HG03571 (cell line): Measurements from ENCODE around the gene UTP25.

ENCODE experiments used
- ATAC-seq: cut with Tn5 transposase; IDR thresholded peaks from one replicate; pipeline ENCODE4 v1.9.1; 2021; ENCODE audit not compliant: unreplicated experiment

The UTP25 gene

DNA sequence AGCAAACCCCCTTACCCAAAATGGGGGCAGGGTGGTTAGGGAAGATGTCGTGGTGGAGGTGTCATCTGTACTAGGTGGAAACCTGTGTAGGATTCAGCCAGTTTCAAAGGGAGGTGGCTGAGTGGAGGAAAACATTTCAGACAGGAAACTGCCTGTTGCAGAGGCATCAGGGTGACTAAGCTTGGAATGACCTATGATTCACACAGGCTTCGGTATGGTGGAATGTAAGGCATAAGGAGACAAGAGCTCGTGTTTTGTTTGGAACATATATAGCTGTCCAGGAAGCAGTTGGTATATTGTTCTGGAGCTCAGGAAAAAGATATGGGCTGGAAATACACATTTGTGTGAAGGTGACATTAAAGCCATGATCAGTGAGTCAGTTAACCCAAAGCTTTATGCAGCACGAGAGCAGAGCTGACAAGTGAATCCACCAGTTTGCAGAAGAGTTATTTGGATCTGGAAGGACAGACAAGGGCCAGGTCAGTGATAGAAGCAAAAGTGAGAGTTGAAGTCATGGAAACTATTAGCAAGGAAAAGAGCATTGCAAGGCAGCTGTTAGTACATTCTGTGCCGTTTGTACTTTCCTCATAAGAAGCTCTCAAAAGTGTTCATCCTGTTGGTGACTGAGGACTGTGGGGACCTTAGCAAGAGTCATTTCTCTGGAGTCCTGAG lies 12.2 kb downstream of the UTP25 start:
- no peak for ATAC-seq

DNA sequence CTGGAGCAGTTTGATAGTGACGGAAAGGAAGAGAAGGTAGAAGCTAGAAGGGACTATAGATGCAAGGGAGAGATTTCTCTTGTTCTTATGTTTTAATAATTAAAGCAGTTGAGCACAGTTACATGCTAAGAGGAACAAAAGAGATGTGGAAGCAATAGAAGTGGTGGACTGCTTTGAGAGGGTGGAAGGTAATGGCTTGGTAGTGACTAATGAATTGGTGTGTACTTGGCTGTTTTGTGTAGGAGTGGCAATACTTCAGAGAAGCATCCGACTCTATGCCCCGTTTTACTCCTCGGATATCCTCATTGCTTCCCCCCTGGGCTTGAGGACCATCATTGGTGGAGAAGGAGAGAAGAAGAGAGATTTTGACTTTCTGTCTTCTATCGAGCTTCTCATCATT lies 12.8 kb downstream of the UTP25 start:
- no peak for ATAC-seq

DNA sequence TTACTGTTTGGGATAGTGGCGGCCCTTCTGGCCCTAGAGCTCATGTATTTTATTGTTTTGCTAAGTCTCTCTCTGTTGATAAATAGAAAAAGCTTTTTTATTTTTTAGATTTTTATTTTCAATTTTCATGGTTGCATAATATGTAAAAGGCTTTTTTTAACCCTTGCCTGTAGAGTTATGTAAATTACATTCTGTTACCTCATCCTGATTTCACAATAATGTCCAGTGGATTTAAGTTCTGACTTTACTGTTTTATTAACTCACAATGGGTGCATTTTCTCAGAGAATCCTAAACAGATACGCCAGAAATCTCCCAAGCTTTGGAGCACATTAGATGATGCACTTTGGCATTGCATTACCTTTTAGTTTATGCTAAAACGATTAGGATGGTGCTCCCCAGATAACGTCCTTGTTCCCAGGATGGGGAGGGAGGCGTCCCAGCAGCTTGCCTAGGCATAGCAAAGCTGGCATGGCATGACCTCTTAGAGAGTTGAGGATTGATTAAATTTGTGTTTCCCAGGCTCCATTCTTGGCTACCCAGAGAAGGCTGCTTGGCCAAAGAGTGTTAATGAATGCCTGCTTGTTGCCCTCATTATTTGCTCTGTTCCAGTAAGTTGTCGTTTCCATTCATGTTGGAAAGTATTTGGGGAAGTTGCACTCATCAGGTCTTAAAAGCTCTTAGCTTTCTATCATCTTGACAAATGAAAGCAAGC lies 17.1 kb downstream of the UTP25 start:
- ATAC-seq, result no peak

DNA sequence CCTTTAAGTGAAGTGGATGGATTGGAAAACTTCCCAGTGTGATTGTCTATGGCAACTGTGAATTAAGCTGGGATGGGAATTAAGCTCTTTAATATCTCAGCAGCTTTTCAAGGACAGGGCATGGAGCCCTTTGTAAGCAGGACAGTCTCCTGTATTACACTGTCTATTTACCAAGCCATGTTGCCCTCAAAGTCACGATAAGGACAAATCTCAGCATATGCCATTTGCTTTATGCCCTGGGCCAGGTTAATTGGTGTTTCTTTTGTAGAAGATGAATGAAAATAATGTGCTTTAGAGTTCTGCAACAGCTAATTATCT lies 17.6 kb downstream of the UTP25 start:
- ATAC-seq, result no peak

DNA sequence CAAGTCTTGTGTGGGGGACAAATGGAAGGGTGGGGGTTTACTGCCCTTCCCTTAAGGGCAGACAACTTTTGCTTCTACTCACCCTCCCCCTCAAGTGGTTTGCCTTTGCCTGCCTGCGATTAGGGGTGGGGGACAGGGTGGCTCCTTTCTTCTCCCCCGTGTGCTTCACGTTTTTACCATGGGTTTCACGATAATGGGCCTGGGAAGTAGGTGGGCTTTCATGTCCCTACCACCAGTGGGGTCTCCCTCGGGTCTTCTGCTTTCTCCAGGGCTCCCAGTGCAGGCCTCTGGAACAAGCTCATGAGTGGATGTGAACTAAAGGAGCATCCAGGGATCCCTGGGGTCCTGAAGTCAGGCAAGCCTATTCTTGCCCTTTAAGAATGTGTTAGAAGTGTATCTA lies 21.6 kb downstream of the UTP25 start:
- ATAC-seq, result no peak

DNA sequence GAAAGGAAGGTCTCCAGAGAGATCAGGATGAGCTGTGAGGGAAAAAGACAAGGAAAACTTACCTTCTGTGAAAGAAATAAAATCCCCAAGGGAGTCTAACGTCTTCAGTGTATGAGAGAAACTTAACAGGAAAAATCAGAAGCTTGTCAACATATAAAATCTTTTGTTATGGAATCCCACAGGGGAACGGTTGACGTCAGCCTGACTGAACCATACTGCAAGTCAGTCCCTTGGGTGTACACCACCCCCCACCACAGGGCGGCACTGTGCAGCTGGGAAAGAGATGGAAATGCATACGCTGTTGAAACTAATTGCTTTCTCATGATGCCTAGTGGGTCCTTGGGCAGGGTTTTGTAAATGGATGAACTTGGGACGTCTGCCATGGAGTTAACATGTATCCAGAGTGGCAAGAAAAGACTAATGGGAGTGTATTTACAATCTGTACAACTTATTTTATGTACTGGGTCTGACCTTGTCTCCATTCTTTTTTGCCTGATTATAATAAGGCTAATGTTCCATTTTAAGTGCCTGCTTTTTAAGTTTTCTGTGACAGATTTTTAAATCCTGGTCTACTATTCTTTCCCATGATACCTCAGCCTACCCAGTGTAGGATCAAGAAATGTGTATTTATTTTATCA lies 22.7 kb downstream of the UTP25 start:
- no peak for ATAC-seq

DNA sequence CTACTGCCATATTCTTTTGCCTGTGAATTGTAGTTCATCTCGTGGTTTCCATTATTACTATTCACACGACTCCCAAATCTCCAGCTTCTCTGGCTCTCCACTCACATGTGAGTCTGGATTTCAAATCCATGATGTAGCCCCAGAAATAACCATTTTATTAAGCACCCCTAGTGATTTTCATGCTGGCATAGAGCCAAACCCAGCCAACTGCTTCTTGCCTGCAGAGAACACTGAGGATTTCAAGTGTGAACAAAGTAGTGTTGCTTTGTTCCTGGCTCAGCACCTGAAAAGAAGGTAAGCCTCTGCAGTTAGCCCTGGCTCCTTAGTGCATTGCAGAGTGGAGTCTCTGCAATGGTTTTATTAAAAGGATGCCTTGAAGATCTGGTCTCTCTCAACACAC lies 25.9 kb downstream of the UTP25 start:
- no peak for ATAC-seq

DNA sequence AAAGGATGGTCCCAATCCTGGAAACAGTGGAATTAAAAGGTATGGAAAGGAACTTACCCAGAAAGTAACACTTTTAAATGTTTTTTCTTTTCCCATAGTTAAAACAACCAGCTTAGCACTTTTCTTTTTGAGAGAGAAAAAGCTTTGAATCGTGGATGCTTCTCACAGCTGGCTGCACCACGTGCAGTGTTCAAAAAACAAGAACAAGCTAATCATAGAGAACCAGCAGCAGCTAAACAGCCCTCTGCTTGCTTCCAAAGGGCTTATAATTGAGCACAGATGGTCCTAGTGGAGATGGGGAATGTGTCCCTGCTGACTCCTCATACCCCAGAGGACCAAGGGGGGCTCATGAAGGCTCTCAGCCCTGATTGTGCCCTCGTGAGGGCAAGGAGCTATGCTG lies 26.4 kb downstream of the UTP25 start:
- ATAC-seq, result no peak

DNA sequence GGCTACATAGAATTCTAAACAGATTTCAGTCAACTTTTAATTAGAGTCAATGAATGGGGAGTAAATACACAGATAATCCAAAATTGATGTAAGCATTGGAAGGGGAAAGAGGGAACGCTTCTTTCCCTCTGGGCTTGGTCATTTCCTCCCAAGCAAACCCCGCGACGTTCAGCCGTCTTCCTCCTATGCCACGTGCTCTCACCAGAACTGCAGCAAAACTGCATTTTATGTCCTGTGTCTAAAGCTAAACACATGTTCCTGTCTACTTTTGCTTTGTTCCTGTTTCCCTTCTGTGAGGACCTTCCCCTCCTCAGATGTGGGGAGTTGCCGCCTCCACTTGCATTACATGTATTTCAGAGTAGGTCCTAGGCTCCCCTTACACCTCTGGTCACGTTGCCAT lies 27.2 kb downstream of the UTP25 start:
- ATAC-seq, result no peak

DNA sequence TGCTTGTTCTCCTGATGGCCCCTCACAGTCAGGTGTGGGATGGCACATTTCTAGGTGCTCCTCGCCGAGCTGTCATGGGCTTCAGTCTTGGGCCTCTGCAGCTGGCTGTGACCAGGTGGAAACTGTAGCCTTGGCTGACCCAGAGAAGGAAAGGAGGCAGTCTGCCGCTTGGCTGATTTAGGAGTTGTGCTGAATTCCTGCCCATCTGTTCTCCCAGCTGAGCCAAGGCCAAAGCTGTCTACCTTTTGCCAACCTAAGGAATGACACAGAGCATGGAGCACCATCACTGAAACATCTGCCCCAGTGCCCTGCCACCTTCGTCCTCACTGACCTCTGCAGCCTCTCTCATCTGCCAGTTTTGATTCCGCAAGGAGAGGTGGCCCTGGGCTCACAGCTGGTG lies 27.9 kb downstream of the UTP25 start:
- no peak for ATAC-seq

DNA sequence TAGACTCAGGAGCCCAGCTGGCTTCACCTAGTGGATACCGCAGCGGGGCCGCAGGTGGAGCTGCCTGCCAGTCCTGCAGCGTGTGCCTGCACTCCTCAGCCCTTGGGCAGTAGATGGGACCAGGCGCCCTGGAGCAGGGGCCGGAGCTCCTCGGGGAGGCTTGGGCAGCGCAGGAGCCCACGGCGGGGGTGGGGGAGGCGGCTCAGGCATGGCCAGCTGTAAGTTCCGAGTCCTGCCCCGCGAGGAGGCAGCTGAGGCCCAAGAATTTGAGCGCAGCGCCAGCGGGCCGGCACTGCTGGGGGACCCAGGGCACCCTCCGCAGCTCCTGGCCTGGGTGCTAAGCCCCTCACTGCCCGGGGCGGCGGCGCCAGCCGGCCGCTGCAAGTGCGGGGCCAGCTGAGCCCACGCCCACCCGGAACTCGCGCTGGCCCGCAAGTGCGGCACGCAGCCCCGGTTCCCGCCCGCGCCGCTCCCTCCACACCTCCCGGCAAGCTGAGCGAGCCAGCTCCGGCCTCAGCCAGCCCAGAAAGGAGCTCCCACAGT lies 30.9 kb downstream of the UTP25 start:
- ATAC-seq, result no peak

DNA sequence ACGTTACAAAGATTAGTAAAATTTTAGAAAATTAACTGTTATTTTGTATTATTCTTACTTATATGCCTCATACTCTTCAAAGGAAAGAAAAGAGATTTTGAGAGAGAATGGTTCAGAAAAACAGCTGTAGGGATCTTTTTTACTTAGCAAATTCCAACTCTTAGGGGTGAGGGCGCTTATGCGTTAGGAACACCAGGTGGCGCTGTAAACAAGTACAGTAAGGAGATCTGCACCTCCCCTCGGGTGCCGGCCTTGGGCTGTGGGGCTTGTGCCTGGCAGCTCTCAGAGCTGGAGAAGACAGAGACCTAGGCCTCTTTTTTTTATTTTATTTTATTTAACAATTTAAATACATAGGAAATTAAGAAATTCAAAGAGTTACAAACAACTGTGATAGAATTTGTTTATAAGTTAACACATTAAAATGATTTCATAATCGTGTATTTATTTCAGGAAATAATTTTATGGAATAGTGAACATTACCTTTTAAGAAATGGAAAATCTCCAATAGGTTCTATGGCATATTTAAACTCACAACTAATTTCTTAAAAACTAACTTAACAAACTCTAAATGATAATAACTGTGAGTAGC lies 32.6 kb downstream of the UTP25 start:
- peak; percentile 92 for ATAC-seq

DNA sequence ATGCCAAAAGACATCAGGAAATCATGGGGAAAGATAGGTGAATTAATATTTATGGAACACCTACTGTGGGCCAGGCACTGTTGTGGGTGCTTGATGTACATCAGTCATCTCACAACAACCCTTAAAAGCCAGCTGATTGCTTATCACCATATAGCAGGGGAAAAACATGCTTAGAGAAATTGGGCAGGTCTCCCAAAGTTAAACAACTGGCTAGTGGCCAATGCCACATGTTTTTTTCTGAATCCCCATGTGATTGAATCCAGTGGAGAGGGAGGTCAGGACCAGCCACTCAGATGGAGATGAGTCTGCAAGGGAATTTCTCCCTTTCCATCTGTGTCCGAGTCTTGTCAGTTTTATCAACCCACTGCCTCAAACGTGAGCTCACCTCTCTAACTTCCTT lies 33.5 kb downstream of the UTP25 start:
- no peak for ATAC-seq

DNA sequence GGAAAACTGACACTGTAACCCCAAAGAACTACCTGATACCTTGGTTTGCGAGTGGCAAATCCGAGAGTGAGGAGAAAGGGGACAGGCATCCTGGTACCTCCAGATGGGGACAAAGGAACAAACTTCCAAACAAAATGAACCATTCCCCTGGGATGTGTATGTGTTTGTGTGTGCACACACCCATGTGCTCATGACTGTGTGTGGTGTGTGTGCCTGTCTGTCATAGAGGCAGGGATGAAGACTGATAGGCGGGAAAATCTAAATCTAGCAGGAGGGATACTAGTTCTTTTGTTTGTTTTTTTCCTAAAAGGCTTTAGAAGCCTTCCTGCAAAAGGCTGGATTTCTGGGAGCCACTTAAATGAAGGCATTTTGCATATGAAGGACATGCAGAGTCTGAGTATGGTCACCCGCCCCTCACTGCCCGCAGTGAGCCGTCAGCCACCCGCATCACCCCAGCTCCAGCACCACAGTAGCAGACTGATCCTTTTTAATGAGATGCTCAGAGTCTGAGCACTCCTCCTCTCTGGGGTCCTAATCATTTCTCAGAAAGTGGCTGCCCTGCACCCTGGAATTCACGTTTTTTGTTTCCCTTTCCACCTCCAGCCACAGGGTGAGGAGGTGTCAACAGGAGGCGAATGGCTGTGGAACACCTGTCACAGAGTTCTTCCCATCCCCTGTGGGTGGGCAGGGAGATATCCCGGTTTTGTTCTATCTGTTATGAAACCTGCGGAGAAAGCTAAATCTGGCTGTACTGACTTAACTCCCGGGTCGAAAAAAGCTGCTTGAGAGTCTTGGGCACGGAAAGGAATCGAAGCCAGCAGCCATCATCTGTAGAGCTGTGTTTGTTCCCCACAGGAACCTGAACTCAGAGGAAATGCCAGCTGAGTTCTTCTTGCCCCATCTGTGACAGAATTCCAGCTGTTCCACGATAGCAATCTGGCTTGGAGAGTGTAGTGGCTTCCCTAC lies 34.9 kb downstream of the UTP25 start:
- no peak for ATAC-seq

DNA sequence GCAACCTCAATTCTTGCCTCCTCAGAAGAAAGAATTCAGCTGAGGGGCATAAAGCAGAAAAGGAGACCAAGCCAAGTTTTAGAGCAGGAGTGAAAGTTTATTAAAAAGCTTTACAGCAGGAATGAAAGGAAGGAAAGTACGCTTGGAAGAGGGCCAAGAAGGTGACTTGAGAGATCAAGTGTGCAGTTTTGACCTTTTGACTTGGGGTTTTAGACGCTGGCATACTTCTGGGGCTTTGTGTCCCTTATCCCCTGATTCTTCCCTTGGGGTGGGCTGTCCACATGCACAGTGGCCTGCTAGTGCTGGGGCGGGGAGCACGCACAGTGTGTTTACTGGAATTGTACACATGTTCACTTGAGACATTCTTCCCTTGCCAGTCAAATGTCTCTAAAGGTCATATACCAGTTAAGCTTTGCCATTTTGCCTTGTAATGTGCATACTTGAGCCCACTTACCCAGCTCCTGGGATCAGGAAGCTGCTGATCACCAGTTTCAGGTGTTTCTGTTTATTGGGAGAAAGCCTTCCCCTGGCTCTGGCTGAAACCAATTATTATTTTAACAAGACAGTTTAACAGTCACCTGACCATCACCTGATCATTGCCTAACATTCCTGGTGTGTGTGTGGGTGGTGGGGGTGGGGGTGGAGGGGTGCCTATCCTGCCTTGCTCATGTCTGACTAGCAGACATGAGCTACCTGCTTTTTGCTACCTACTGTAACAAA lies 36.2 kb downstream of the UTP25 start:
- no peak for ATAC-seq

DNA sequence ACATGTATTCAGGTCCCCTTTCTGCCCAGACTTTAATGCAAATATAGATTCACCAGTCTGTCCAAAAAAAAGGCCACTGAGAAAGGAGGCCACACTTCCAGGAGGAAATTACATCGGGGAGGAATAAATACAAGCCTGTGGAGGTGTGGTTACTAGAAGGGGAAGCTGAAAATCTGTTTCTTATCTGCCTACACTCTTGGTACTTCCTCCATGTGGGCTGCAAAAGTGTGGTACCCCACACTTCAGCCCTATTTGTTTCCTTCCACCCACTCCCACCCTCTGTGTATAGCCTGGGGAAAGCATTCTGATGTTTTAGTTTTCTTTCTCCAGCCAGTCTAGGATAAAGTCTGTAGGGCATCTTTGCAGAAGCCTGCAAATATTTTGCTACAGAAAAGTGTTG lies 38.4 kb downstream of the UTP25 start:
- no peak for ATAC-seq

DNA sequence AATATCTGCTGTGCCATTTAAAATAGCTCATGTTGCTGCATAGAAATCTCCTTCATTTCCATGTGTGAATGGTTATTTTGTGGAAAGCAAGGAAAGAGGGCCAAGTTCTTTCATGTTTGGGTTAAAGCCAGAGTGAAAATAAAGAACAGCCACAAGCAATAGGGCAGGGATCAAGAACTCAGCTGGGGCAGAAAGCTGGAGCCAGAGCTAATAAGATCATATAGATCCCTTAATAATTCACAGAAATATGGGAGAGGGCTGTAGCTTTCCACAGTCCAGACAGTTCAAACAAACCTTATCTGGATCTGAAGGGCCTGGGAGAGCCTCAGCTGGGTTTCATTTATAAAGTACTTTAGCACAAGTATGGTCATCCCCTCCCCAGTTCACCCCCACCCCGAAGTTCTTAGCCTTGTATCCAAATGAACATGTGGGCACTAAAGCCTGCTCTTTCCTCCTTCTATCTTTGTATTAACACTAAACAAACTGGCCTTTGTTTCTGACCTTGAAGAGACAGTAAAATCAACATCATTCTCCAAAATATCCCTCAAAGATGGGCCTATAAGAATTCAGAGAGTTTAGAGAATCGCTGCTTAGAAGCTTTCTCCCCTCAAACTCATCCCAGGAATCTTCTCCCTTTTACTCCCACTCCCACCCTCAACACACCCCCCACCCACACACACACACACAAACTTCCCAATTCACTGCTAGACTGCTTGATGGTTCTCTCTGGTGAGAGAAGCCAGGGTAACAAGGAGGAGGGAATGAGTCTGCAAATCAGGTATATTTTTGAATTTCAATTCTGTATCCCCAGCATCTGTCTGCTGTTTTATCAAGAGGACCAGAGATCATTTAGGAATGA lies 41.7 kb downstream of the UTP25 start:
- ATAC-seq, result no peak

DNA sequence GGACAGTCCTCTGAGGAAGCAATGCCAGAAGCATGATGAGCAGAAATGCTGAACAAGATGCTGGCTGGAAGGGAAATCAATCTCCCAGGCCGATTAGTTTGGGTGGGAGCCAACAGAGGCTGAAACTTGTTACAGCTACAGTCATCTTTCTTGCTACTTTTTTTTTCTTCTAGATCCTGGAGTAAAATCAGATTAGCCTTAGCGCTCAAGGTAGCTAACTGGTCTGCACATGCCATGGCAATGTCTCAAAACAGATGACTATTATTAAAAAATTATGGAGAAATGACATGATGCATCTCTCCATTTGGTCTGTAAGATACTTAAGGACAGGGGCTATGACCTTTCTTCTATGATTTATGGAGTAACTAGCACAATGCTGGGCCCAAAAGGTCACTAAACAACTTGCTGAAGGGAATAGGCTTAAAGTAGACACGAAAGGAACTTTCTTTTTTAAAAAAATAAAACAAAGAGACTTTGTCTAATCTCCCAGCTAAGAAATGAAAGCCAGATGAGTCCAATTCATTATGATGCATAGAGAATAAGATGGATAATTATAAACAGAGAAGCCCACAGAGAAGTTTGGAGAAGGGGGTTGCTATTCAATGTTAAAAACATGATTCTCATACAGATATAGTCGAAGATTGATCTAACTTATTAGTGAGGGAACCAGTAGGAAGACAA lies 42.5 kb downstream of the UTP25 start:
- no peak for ATAC-seq

DNA sequence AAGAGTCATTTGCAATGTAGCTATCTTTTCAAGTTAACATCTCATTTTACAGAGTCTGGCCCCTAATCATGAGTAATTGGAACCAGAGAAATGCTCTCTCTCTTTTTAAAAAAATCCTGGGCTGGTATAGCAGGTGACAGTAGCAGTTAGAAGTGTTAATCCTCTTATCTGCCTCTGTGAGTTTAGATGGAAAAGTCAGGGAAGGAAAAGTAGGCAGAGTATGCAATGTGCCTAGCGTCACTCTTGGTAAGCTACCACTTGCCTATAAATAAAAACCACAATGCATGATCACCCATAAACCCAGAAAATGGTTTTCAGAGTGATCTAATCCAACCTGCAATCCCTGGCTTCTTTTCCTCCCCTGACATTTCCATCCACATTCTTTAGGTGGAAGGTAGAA lies 43.2 kb downstream of the UTP25 start:
- ATAC-seq, result no peak
